Stimulated activated CD4-positive, alpha-beta T cell treated with anti-CD3 and anti-CD28 coated beads, Interleukin-4, amount 100 ng/mL, for 48 hours (primary cell): ENCODE results near the gene LIPT1.
"Not testable (repeated sequence)": the region's sequence is repeated elsewhere in the genome, so short reads cannot be mapped to it uniquely, and the experiment has no call there.

Experiments used
- DNase-seq, 2 donors: peaks; one replicate each; pipeline ENCODE4 v3.0.0-alpha.2; 2020; ENCODE audit warnings: low read depth in 2 of 2

Gene LIPT1

GRCh38 chr2:99171377-99172140, 16.8 kb downstream of the LIPT1 start:
- no peak for DNase-seq

- DNase-seq = peak; percentile 76 to 81
These were observed 26.2 kb downstream of the LIPT1 start, which contains the start of the genes MITD1 and MRPL30 for GRCh38 chr2:99180755-99181623. TSS of gene MITD1 (minus strand) at chr2:99181058. CDS start at chr2:99180981, 77 bp downstream. TSS of gene MRPL30 (plus strand) at chr2:99181184. CDS start at chr2:99186204, 5,020 bp downstream.

- no peak for DNase-seq
These were observed 26.8 kb downstream of the LIPT1 start for GRCh38 chr2:99181624-99182000.

GRCh38 chr2:99183025-99183424, 28.3 kb downstream of the LIPT1 start:
- DNase-seq = no peak

- no peak for DNase-seq
These were observed 30.0 kb downstream of the LIPT1 start for GRCh38 chr2:99184811-99185210.

GRCh38 chr2:99187011-99187410, 32.2 kb downstream of the LIPT1 start:
- DNase-seq = no peak

- no peak for DNase-seq
These were observed 33.6 kb downstream of the LIPT1 start for GRCh38 chr2:99188357-99188756.

GRCh38 chr2:99190548-99190947, 35.8 kb downstream of the LIPT1 start:
- DNase-seq = no peak

- not testable (repeated sequence) for DNase-seq
These were observed 37.6 kb downstream of the LIPT1 start for GRCh38 chr2:99192364-99192763.

- no peak for DNase-seq
These were observed 43.5 kb downstream of the LIPT1 start for GRCh38 chr2:99198103-99198841.

- DNase-seq = no peak
These were observed 45.5 kb downstream of the LIPT1 start for GRCh38 chr2:99200076-99200800.

- DNase-seq = no peak
These were observed 47.4 kb downstream of the LIPT1 start for GRCh38 chr2:99201959-99202678.

- no peak for DNase-seq
These were observed 50.7 kb downstream of the LIPT1 start for GRCh38 chr2:99205491-99205890.
